Measurements from ENCODE around the gene TRAPPC8. TPM values are rescaled to one million over a fixed set of nuclear protein-coding genes. Genes with fewer than 3 reads are reported as not detected.

Gene TRAPPC8
- total and polyA plus RNA-seq, 2 experiments from 2014 or later, result 27.2 to 66.2 TPM

DNA sequence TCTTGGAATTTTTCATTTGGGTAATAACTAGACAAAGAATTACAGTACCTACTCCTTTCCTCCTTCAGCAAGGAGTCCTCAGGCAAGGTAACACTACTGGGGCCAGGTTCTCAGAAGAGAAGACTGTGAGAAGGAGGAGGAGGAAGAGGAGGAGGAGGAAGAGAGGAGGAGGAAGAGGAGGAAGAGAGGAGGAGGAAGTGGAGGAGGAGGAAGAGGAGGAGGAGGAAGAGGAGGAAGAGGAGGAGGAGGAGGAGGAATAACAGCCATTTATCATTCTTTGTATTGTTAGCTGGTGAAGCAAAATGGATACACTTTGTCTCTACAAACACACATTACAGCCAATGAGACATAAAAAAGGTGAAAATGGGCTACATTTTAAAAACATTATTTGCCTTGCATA is 149.4 kb downstream of the TRAPPC8 start:
- H3K4me2 ChIP-seq, result no peak overlapping the region
- Mint-ChIP-seq H3K27ac (no peak overlapping the region), H3K9me3 (no peaks in the 10 kb centered on the region), H3K4me1 (peaks cover 5% of the 10 kb centered on the region; the same call in 1 of the 3 replicates), H3K27me3 (ENCODE audit: insufficient read depth, low read depth, poor library complexity) (peaks cover 4% of the 10 kb centered on the region), H3K4me3 (no peak overlapping the region), H3K36me3 (ENCODE audit: low read depth) (peaks cover 5% of the 10 kb centered on the region; the same call in 2 of the 3 replicates)
- H3K9me2 ChIP-seq (ENCODE audit: insufficient read depth), result 0 out of 2 replicates have a peak, but pooled peaks cover 3% of the 10 kb centered on the region
- H4K20me1 ChIP-seq (replicated peaks; ENCODE audit: insufficient read depth), result no peaks in the 10 kb centered on the region
- DNase-seq (ENCODE audit: low spot score) (no peak), ATAC-seq (no peak)
- no peaks in the 10 kb centered on the region for H3K4me1 ChIP-seq (ENCODE audit: insufficient read depth)
- no peaks in the 10 kb centered on the region for H3K27me3 ChIP-seq (ENCODE audit: insufficient read depth)
- no peak overlapping the region for H3K4me3 ChIP-seq
- H3F3A ChIP-seq (replicated peaks; ENCODE audit: low read depth), result no peaks in the 10 kb centered on the region
- TF ChIP-seq STAT1 (IDR thresholded peaks at IDR 0.05; ENCODE audit: unreplicated experiment) (no peak), POLR2AphosphoS5 (IDR thresholded peaks at IDR 0.05; ENCODE audit: low read depth) (no peak)
- TF ChIP-seq, protein P1, sequence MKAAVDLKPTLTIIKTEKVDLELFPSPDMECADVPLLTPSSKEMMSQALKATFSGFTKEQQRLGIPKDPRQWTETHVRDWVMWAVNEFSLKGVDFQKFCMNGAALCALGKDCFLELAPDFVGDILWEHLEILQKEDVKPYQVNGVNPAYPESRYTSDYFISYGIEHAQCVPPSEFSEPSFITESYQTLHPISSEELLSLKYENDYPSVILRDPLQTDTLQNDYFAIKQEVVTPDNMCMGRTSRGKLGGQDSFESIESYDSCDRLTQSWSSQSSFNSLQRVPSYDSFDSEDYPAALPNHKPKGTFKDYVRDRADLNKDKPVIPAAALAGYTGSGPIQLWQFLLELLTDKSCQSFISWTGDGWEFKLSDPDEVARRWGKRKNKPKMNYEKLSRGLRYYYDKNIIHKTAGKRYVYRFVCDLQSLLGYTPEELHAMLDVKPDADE (IDR thresholded peaks at IDR 0.05), result no peak
- no peak overlapping the region for H2AFZ ChIP-seq
- H3K79me2 ChIP-seq (replicated peaks; ENCODE audit: insufficient read depth), result no peaks in the 10 kb centered on the region
- H3K27ac ChIP-seq (ENCODE audit: low read depth), result no peak overlapping the region
- no peaks in the 10 kb centered on the region for H3K36me3 ChIP-seq (ENCODE audit: insufficient read depth)

- no peak overlapping the region for H2AFZ ChIP-seq
- no peak overlapping the region for H3K4me2 ChIP-seq
- ATAC-seq, result no peak
- TF ChIP-seq ZNF331 (CRISPR knock-in tag; IDR thresholded peaks at IDR 0.05; ENCODE audit: low read depth) (no peak), EZH2 (IDR thresholded peaks at IDR 0.05; ENCODE audit: low read depth, unreplicated experiment) (no peak), STAT1 (IDR thresholded peaks at IDR 0.05; ENCODE audit: unreplicated experiment) (no peak), NANOG (IDR thresholded peaks at IDR 0.05; ENCODE audit: borderline replicate concordance) (no peak), EZH2phosphoT487 (IDR thresholded peaks at IDR 0.05; ENCODE audit: unreplicated experiment) (no peak), POLR2AphosphoS5 (IDR thresholded peaks at IDR 0.05; ENCODE audit: low read depth) (no peak), CREB1 (CRISPR knock-in tag; IDR thresholded peaks at IDR 0.05; ENCODE audit: low read depth) (no peak), JUNB (IDR thresholded peaks at IDR 0.05; ENCODE audit: unreplicated experiment) (no peak)
- TF ChIP-seq, protein P2, sequence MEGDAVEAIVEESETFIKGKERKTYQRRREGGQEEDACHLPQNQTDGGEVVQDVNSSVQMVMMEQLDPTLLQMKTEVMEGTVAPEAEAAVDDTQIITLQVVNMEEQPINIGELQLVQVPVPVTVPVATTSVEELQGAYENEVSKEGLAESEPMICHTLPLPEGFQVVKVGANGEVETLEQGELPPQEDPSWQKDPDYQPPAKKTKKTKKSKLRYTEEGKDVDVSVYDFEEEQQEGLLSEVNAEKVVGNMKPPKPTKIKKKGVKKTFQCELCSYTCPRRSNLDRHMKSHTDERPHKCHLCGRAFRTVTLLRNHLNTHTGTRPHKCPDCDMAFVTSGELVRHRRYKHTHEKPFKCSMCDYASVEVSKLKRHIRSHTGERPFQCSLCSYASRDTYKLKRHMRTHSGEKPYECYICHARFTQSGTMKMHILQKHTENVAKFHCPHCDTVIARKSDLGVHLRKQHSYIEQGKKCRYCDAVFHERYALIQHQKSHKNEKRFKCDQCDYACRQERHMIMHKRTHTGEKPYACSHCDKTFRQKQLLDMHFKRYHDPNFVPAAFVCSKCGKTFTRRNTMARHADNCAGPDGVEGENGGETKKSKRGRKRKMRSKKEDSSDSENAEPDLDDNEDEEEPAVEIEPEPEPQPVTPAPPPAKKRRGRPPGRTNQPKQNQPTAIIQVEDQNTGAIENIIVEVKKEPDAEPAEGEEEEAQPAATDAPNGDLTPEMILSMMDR (conservative IDR thresholded peaks at IDR 0.05; ENCODE audit: low read depth in 2 of 2), result no peak
- TF ChIP-seq, protein P1 (IDR thresholded peaks at IDR 0.05), result no peak
- TF ChIP-seq, protein P3, sequence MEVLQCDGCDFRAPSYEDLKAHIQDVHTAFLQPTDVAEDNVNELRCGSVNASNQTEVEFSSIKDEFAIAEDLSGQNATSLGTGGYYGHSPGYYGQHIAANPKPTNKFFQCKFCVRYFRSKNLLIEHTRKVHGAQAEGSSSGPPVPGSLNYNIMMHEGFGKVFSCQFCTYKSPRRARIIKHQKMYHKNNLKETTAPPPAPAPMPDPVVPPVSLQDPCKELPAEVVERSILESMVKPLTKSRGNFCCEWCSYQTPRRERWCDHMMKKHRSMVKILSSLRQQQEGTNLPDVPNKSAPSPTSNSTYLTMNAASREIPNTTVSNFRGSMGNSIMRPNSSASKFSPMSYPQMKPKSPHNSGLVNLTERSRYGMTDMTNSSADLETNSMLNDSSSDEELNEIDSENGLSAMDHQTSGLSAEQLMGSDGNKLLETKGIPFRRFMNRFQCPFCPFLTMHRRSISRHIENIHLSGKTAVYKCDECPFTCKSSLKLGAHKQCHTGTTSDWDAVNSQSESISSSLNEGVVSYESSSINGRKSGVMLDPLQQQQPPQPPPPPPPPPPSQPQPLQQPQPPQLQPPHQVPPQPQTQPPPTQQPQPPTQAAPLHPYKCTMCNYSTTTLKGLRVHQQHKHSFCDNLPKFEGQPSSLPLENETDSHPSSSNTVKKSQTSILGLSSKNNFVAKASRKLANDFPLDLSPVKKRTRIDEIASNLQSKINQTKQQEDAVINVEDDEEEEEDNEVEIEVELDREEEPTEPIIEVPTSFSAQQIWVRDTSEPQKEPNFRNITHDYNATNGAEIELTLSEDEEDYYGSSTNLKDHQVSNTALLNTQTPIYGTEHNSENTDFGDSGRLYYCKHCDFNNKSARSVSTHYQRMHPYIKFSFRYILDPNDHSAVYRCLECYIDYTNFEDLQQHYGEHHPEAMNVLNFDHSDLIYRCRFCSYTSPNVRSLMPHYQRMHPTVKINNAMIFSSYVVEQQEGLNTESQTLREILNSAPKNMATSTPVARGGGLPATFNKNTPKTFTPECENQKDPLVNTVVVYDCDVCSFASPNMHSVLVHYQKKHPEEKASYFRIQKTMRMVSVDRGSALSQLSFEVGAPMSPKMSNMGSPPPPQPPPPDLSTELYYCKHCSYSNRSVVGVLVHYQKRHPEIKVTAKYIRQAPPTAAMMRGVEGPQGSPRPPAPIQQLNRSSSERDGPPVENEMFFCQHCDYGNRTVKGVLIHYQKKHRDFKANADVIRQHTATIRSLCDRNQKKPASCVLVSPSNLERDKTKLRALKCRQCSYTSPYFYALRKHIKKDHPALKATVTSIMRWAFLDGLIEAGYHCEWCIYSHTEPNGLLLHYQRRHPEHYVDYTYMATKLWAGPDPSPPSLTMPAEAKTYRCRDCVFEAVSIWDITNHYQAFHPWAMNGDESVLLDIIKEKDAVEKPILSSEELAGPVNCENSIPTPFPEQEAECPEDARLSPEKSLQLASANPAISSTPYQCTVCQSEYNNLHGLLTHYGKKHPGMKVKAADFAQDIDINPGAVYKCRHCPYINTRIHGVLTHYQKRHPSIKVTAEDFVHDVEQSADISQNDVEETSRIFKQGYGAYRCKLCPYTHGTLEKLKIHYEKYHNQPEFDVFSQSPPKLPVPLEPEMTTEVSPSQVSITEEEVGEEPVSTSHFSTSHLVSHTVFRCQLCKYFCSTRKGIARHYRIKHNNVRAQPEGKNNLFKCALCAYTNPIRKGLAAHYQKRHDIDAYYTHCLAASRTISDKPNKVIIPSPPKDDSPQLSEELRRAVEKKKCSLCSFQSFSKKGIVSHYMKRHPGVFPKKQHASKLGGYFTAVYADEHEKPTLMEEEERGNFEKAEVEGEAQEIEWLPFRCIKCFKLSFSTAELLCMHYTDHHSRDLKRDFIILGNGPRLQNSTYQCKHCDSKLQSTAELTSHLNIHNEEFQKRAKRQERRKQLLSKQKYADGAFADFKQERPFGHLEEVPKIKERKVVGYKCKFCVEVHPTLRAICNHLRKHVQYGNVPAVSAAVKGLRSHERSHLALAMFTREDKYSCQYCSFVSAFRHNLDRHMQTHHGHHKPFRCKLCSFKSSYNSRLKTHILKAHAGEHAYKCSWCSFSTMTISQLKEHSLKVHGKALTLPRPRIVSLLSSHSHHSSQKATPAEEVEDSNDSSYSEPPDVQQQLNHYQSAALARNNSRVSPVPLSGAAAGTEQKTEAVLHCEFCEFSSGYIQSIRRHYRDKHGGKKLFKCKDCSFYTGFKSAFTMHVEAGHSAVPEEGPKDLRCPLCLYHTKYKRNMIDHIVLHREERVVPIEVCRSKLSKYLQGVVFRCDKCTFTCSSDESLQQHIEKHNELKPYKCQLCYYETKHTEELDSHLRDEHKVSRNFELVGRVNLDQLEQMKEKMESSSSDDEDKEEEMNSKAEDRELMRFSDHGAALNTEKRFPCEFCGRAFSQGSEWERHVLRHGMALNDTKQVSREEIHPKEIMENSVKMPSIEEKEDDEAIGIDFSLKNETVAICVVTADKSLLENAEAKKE (CRISPR knock-in tag; IDR thresholded peaks at IDR 0.05), result no peak
Measured at GRCh38 chr18:31792580-31792911, 150.4 kb downstream of the TRAPPC8 start.

More at GRCh38 chr18:31792580-31792911, 150.4 kb downstream of the TRAPPC8 start:
- Mint-ChIP-seq H3K36me3 (ENCODE audit: low read depth) (peaks cover 5% of the 10 kb centered on the region; the same call in 2 of the 3 replicates), H3K4me3 (no peak overlapping the region), H3K9me3 (no peaks in the 10 kb centered on the region), H3K27me3 (ENCODE audit: insufficient read depth, low read depth, poor library complexity) (peaks cover 4% of the 10 kb centered on the region), H3K4me1 (peaks cover 5% of the 10 kb centered on the region; the same call in 1 of the 3 replicates), H3K27ac (no peak overlapping the region)
- Histone ChIP-seq H3K27ac (ENCODE audit: low read depth) (no peak overlapping the region), H3K79me2 (replicated peaks; ENCODE audit: insufficient read depth) (no peaks in the 10 kb centered on the region), H3F3A (replicated peaks; ENCODE audit: low read depth) (no peaks in the 10 kb centered on the region), H3K27me3 (ENCODE audit: insufficient read depth) (no peaks in the 10 kb centered on the region), H3K9me2 (ENCODE audit: insufficient read depth) (0 out of 2 replicates have a peak, but pooled peaks cover 3% of the 10 kb centered on the region), H3K4me1 (ENCODE audit: insufficient read depth) (no peaks in the 10 kb centered on the region), H3K36me3 (ENCODE audit: insufficient read depth) (no peaks in the 10 kb centered on the region), H4K20me1 (replicated peaks; ENCODE audit: insufficient read depth) (no peaks in the 10 kb centered on the region), H3K4me3 (no peak overlapping the region)
- no peak for DNase-seq (ENCODE audit: low spot score)
